Spleen (tissue), 11 donors: ENCODE results near the gene CPE. TPM values are rescaled to one million over a fixed set of nuclear protein-coding genes. Genes with fewer than 3 reads are reported as not detected.
A peak's percentile ranks its signal among the peaks of the same experiment; 100 is the strongest.

ENCODE experiments used
- DNase-seq: peaks from one replicate; pipeline ENCODE4 v3.0.0-alpha.2; 2020
- H3K27ac ChIP-seq, 8 donors: fragments of 200-600 bp; sonication (generic) in 7 of 8; 1 replicate in 4 of 8; 2 replicates in 4 of 8; pipeline versions ENCODE4 v1.5.0 to v1.8.0; 2016 to 2021; ENCODE audit warnings: inconsistent platforms in 4 of 8, mild to moderate bottlenecking in 4 of 8, moderate library complexity in 1 of 8
- H3K27me3 ChIP-seq, 7 donors: fragments of 200-600 bp; sonication (generic) in 6 of 7; replicated peaks in 1 of 7; 1 replicate in 4 of 7; 2 replicates in 3 of 7; pipeline versions ENCODE4 v1.5.0 to v1.8.0; 2016 to 2021; ENCODE audit warnings: inconsistent platforms in 3 of 7, mild to moderate bottlenecking in 1 of 7
- H3K36me3 ChIP-seq, 6 donors: fragments of 200-600 bp; sonication (generic) in 5 of 6; 1 replicate in 4 of 6; 2 replicates in 2 of 6; pipeline versions ENCODE4 v1.5.0 to v1.8.0; 2016 to 2021; ENCODE audit warnings: inconsistent platforms in 2 of 6
- H3K4me1 ChIP-seq, 6 donors: fragments of 200-600 bp; sonication (generic) in 5 of 6; 1 replicate in 3 of 6; 2 replicates in 3 of 6; pipeline versions ENCODE4 v1.5.0 to v1.8.0; 2016 to 2021; ENCODE audit warnings: inconsistent platforms in 3 of 6
- H3K4me3 ChIP-seq, 8 donors: fragments of 200-600 bp; sonication (generic) in 7 of 8; 1 replicate in 4 of 8; 2 replicates in 4 of 8; pipeline versions ENCODE4 v1.5.0 to v1.8.0; 2016 to 2021; ENCODE audit warnings: inconsistent platforms in 4 of 8, mild to moderate bottlenecking in 4 of 8, moderate library complexity in 2 of 8
- H3K9me3 ChIP-seq, 8 donors: fragments of 200-600 bp; sonication (generic) in 7 of 8; 1 replicate in 4 of 8; 2 replicates in 4 of 8; pipeline versions ENCODE4 v1.5.0 to v1.8.0; 2016 to 2021; ENCODE audit warnings: inconsistent platforms in 4 of 8
- POLR2A ChIP-seq, 3 donors: fragments of 450-650 bp; IDR thresholded peaks; one replicate each; pipeline ENCODE4 v1.5.1; 2017; ENCODE audit warnings: antibody characterized with exemption in 3 of 3, mild to moderate bottlenecking in 1 of 3
- POLR2AphosphoS5 ChIP-seq, 3 donors: sonication (generic); formaldehyde crosslinking; IDR thresholded peaks; one replicate each; pipeline ENCODE4 v1.5.1; 2017; ENCODE audit warnings: antibody characterized with exemption in 3 of 3
- WGBS, 5 donors: extraction: QIAGEN DNeasy Blood & Tissue Kit in 3 of 5; methylation state at CpG; one replicate each; pipeline versions ENCODE4 v1.1.5 to v1.1.7; 2013 to 2018; 5-methylcytosine and 5-hydroxymethylcytosine counted together
- intact Hi-C: fragments of 100-400 bp; cut with DNase I; formaldehyde crosslinking; loops from one replicate; pipeline ENCODE4 v1.15.0; 2023; ENCODE audit warnings: low total_unique reads
- polyA plus RNA-seq, 3 donors: library from polyadenylated mRNA; stranded (reverse); fragments of 200-250 nt; gene quantifications; one replicate each; pipeline ENCODE4 v1.2.1, GENCODE V29; 2013
- total RNA-seq, 7 donors: library from RNA; depleted of rRNA in 3 of 7; stranded (reverse); fragments of >200 nt in 3 of 7; fragmentation: NEBNext Ultra II Directional in 4 of 7; extraction: Animal tissue kit (Norgen Biotek cat#: 25700) in 4 of 7; gene quantifications; one replicate each; pipeline versions ENCODE4 v1.1.0 to v1.2.1, GENCODE V29; 2016 to 2021
- TF ChIP-seq, protein P1 (sequence below), 11 experiments: fragments of 200-600 bp in 7 of 11; fragments of 450-650 bp in 4 of 11; sonication (generic) in 4 of 11; IDR thresholded peaks in 8 of 11; conservative IDR thresholded peaks in 3 of 11; 1 replicate in 7 of 11; 2 replicates in 4 of 11; pipeline versions ENCODE4 v1.4.0 to v1.8.0; 2016 to 2021; ENCODE audit warnings: antibody characterized with exemption in 11 of 11, inconsistent platforms in 4 of 11, mild to moderate bottlenecking in 1 of 11
- donor health status: healthy with polysubstance abuse.
- donor health status: DM: no; HTN: no; CAD: no; lungs with moderate emphysema.
- donor health status: DM: no; HTN: no; CAD: no.
- donor health status: Bipolar disorder and iron deficiency.
- donor health status: healthy.
- donor health status: DM: no; HTN: no; CAD: no.
- donor health status: DM: yes; HTN: yes; CAD: no.

CPE gene
- total and polyA plus RNA-seq, 10 donors, result 1.5 to 9.8 (median 6.2) TPM

DNA sequence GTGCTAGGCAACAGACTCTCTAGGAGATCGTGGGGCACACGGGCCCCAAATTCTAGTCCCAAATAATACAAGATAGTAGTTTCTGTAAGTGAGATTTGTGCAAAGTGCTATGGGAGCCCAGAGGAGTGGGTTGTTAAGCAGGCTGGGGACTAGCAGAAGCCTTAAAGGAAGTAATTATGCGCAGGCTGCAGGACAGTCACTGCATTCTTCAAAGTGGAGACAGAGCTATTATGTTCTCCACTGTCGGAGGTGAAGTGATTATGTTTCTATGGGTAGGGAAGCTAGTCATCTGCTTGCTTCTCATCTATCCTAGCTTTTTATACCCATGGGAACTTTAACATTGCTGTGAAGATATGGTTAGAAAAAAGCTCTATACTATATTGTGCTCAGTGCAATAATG, 154.2 kb downstream of the CPE start:
- Histone ChIP-seq H3K9me3 (peaks cover 0 to 5% (median 0%) of the 10 kb centered on the region in 8 donors), H3K27me3 (no peaks in the 10 kb centered on the region), H3K36me3 (no peaks in the 10 kb centered on the region), H3K4me1 (no peaks in the 10 kb centered on the region), H3K27ac (no peak overlapping the region), H3K4me3 (no peak overlapping the region)
- TF ChIP-seq, protein P1, sequence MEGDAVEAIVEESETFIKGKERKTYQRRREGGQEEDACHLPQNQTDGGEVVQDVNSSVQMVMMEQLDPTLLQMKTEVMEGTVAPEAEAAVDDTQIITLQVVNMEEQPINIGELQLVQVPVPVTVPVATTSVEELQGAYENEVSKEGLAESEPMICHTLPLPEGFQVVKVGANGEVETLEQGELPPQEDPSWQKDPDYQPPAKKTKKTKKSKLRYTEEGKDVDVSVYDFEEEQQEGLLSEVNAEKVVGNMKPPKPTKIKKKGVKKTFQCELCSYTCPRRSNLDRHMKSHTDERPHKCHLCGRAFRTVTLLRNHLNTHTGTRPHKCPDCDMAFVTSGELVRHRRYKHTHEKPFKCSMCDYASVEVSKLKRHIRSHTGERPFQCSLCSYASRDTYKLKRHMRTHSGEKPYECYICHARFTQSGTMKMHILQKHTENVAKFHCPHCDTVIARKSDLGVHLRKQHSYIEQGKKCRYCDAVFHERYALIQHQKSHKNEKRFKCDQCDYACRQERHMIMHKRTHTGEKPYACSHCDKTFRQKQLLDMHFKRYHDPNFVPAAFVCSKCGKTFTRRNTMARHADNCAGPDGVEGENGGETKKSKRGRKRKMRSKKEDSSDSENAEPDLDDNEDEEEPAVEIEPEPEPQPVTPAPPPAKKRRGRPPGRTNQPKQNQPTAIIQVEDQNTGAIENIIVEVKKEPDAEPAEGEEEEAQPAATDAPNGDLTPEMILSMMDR (IDR thresholded peaks at IDR 0.05 in 8 of 11, conservative IDR thresholded peaks at IDR 0.05 in 3 of 11), result no peak
- no peak for TF ChIP-seq POLR2AphosphoS5 (IDR thresholded peaks at IDR 0.05)
- TF ChIP-seq POLR2A (IDR thresholded peaks at IDR 0.05), result no peak
- DNase-seq, result no peak
- 89 to 95% (median 94%) methylated on average over 4 of the region's 4 CpGs for WGBS, 5 donors
- intact Hi-C loops, result no loop called here

DNA sequence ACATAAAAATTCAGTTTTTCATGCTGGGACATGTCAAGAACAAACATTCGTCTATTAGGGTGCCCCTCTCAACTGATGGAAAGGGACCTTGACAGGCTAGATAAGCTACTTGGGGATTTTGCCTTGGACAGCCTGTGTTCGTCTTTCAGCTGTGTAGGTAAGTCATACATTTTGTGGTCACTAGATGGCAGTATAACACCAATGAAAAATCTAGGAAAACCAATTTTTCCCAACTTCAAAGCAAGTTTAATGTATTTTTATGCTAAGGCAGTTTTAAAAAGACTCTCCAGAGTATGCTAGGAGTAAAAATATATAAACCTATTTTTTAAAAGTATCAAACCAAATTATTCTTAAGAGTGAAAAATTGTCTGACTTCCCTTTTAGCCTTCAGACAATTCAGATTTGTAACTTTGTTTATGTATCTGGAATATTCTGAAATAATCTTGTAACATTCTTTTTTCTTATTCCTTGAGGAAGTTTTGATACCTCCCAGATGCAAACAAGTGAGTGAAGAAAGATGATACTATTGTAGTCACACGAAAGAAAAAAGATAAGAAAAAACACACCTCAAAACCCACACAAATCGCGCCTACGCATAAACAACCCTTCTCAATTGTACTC, 158.3 kb downstream of the CPE start:
- H3K27ac ChIP-seq, result no peak overlapping the region
- 60 to 66% (median 63%) methylated on average over 6 of the region's 6 CpGs for WGBS, 5 donors
- no peak overlapping the region for H3K4me3 ChIP-seq
- no peaks in the 10 kb centered on the region for H3K9me3 ChIP-seq
- no peaks in the 10 kb centered on the region for H3K27me3 ChIP-seq
- intact Hi-C loops, result loop anchor here (5.0 kb wide), 1 partner anchor 555 kb away; no protein-coding TSS in a partner anchor
- H3K36me3 ChIP-seq, result no peaks in the 10 kb centered on the region
- TF ChIP-seq POLR2A (IDR thresholded peaks at IDR 0.05), result no peak
- no peak for TF ChIP-seq POLR2AphosphoS5 (IDR thresholded peaks at IDR 0.05)
- TF ChIP-seq, protein P1 (IDR thresholded peaks at IDR 0.05 in 8 of 11, conservative IDR thresholded peaks at IDR 0.05 in 3 of 11), result peak; percentile 33 to 86 (median 72)
- no peak for DNase-seq
- no peaks in the 10 kb centered on the region for H3K4me1 ChIP-seq

DNA sequence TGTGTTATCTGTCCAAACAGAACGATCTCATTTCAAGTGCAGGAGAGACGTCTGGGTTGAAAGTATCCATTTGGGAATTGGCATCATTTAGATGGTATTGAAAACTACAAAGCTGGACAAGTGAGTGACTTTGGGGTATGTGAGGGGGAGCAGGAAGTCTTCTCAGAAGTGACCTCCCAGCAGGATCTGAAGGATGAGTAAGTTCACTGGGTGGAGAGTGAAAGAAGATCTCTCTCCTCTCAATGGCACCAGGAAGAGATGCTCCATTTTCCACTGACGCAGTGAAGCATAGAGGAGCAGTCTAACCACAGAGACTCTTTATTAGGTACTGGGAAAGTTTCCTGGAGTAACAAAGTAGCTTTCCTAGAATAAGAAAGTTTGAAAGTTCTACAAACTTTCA, 161.0 kb downstream of the CPE start:
- Histone ChIP-seq H3K9me3 (no peaks in the 10 kb centered on the region), H3K36me3 (no peaks in the 10 kb centered on the region), H3K27ac (no peak overlapping the region), H3K4me1 (no peaks in the 10 kb centered on the region), H3K4me3 (no peak overlapping the region), H3K27me3 (no peaks in the 10 kb centered on the region)
- WGBS, 5 donors, result 81 to 92% (median 83%) methylated on average over 3 of the region's 3 CpGs
- TF ChIP-seq POLR2A (IDR thresholded peaks at IDR 0.05) (no peak), POLR2AphosphoS5 (IDR thresholded peaks at IDR 0.05) (no peak)
- TF ChIP-seq, protein P1 (IDR thresholded peaks at IDR 0.05 in 8 of 11, conservative IDR thresholded peaks at IDR 0.05 in 3 of 11), result no peak
- DNase-seq, result no peak
- intact Hi-C loops, result loop anchor here (5.0 kb wide), 1 partner anchor 552 kb away; no protein-coding TSS in a partner anchor

DNA sequence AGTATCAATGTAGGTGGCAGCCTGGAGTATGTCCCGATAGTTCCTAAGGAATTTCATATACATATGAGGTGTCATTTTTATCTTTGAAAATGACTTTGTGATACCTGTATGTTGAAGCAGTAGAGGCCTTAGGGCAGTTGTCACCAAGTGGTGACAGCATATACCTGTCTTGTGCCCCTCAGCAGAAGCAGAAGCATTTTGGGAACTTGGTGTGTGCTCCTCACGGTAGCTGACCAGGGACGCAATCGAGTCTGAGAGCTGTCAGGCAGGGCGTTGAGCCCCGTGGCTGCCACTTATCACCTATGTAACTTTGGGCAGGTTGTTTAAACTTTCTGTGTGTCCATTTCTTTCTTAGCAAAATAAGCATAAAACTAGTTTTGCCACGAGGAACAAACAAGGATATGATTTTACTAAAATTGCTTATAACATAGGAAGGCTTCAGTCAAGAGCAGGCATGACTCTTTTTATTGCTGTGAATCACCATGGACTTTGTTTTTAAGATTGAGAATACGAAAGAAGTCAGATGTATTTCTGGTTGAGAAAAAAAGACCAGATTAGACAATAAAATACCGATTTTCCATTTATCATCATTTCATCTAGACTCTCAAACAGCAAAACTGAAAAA, 161.5 kb downstream of the CPE start:
- no peak for DNase-seq
- no peaks in the 10 kb centered on the region for H3K27me3 ChIP-seq
- no peak overlapping the region for H3K27ac ChIP-seq
- no peaks in the 10 kb centered on the region for H3K4me1 ChIP-seq
- H3K9me3 ChIP-seq, result no peaks in the 10 kb centered on the region
- TF ChIP-seq, protein P1 (IDR thresholded peaks at IDR 0.05 in 8 of 11, conservative IDR thresholded peaks at IDR 0.05 in 3 of 11), result no peak
- TF ChIP-seq POLR2AphosphoS5 (IDR thresholded peaks at IDR 0.05) (no peak), POLR2A (IDR thresholded peaks at IDR 0.05) (no peak)
- intact Hi-C loops, result no loop called here
- H3K4me3 ChIP-seq, result no peak overlapping the region
- H3K36me3 ChIP-seq, result no peaks in the 10 kb centered on the region
- 89 to 95% (median 89%) methylated on average over 9 of the region's 9 CpGs for WGBS, 5 donors
